RWPE2 (cell line): ENCODE measurements around the gene UVSSA.

Source experiments
- ATAC-seq: fragments of 200-7000 bp; cut with Tn5 transposase; 3 replicates; pipeline ENCODE4 v1.9.1; 2021; ENCODE audit warnings: low read depth
- DNase-seq: peaks from one replicate; pipeline ENCODE4 v3.0.0-alpha.2; 2020; ENCODE audit warnings: low spot score
- H3K27ac ChIP-seq: fragments of 450-650 bp; 2 replicates; pipeline ENCODE4 v1.5.1; 2017; ENCODE audit warnings: mild to moderate bottlenecking; ENCODE audit not compliant: poor library complexity, severe bottlenecking
- H3K27me3 ChIP-seq: fragments of 250-450 bp; sonication (Bioruptor Pico); 2 replicates; pipeline ENCODE4 v1.5.1; 2021; ENCODE audit warnings: mild to moderate bottlenecking, moderate library complexity; ENCODE audit not compliant: insufficient read depth, poor library complexity, severe bottlenecking
- H3K36me3 ChIP-seq: fragments of 250-450 bp; sonication (Bioruptor Pico); 2 replicates; pipeline ENCODE4 v1.5.1; 2020; ENCODE audit warnings: low read depth, mild to moderate bottlenecking, moderate library complexity
- H3K4me1 ChIP-seq: fragments of 250-450 bp; sonication (Bioruptor Pico); 2 replicates; pipeline ENCODE4 v1.5.1; 2021; ENCODE audit warnings: mild to moderate bottlenecking, moderate library complexity; ENCODE audit not compliant: insufficient read depth, poor library complexity, severe bottlenecking
- H3K4me3 ChIP-seq: fragments of 250-450 bp; sonication (Bioruptor Pico); 2 replicates; pipeline ENCODE4 v1.5.1; 2021; ENCODE audit warnings: mild to moderate bottlenecking, moderate library complexity; ENCODE audit not compliant: severe bottlenecking
- H3K9me3 ChIP-seq: fragments of 250-450 bp; sonication (Bioruptor Pico); 2 replicates; pipeline ENCODE4 v1.5.1; 2021; ENCODE audit warnings: mild to moderate bottlenecking, moderate library complexity; ENCODE audit not compliant: severe bottlenecking
- CTCF ChIP-seq: fragments of 450-650 bp; IDR thresholded peaks from one replicate; pipeline ENCODE4 v1.5.1; 2017; ENCODE audit warnings: mild to moderate bottlenecking, moderate library complexity; ENCODE audit not compliant: poor library complexity, severe bottlenecking

Gene UVSSA

GRCh38 chr4:1346781-1347409, at the start of gene UVSSA:
TSS of gene UVSSA (plus strand) at chr4:1347208. CDS start at chr4:1348092, 884 bp downstream.
- H3K36me3 ChIP-seq: peaks cover 4% of the 10 kb centered on the region; the same call in 1 of the 2 replicates
- peak within 1 kb of the TSS; percentile 82 for H3K4me3 ChIP-seq
- ATAC-seq: peak; percentile 83
- H3K27ac ChIP-seq: peak within 1 kb of the TSS; percentile 87
- H3K4me1 ChIP-seq: no peaks in the 10 kb centered on the region
- H3K9me3 ChIP-seq: no peaks in the 10 kb centered on the region
- peak; percentile 100 for DNase-seq
- no peak for TF ChIP-seq CTCF
- H3K27me3 ChIP-seq: no peaks in the 10 kb centered on the region

- TF ChIP-seq CTCF: no peak
- no peaks in the 10 kb centered on the region for H3K9me3 ChIP-seq
- H3K36me3 ChIP-seq: peaks cover 63% of the 10 kb centered on the region
- DNase-seq (peak; percentile 55), ATAC-seq (no peak)
- H3K4me3 ChIP-seq: no peak overlapping the region
- H3K27me3 ChIP-seq: no peaks in the 10 kb centered on the region
- peaks cover 39% of the 10 kb centered on the region for H3K4me1 ChIP-seq
- peak overlapping the region; percentile 24 for H3K27ac ChIP-seq
Observed at GRCh38 chr4:1297456-1298325, 49.3 kb upstream of the UVSSA start.

GRCh38 chr4:1298461-1298860, 48.5 kb upstream of the UVSSA start:
- H3K9me3 ChIP-seq: no peaks in the 10 kb centered on the region
- no peak for ATAC-seq
- no peaks in the 10 kb centered on the region for H3K27me3 ChIP-seq
- TF ChIP-seq CTCF: no peak
- H3K27ac ChIP-seq: peak overlapping the region; percentile 89
- no peak for DNase-seq
- H3K36me3 ChIP-seq: peaks cover 65% of the 10 kb centered on the region
- H3K4me3 ChIP-seq: no peak overlapping the region
- H3K4me1 ChIP-seq: peaks cover 39% of the 10 kb centered on the region

GRCh38 chr4:1299301-1299860, 47.6 kb upstream of the UVSSA start:
- peak overlapping the region; percentile 89 for H3K27ac ChIP-seq
- no peak overlapping the region for H3K4me3 ChIP-seq
- no peaks in the 10 kb centered on the region for H3K27me3 ChIP-seq
- ATAC-seq (no peak), DNase-seq (peak; percentile 40)
- no peaks in the 10 kb centered on the region for H3K9me3 ChIP-seq
- TF ChIP-seq CTCF: no peak
- peaks cover 58% of the 10 kb centered on the region for H3K36me3 ChIP-seq
- peaks cover 39% of the 10 kb centered on the region for H3K4me1 ChIP-seq
